H7 (cell line): Measurements from ENCODE around the gene ASIC1. TPM values are rescaled to one million over a fixed set of nuclear protein-coding genes. Genes with fewer than 3 reads are reported as not detected.
A peak's percentile ranks its signal among the peaks of the same experiment; 100 is the strongest.

Experiments used
- DNase-seq: peaks from one replicate; pipeline ENCODE4 v3.0.0; 2012
- H3K27me3 ChIP-seq: 2 replicates; pipeline ENCODE4 v1.6.0; 2011; ENCODE audit warnings: mild to moderate bottlenecking, low read length; ENCODE audit not compliant: control insufficient read depth, insufficient read depth
- H3K36me3 ChIP-seq: replicated peaks from 2 replicates; pipeline ENCODE4 v1.5.1; 2011; ENCODE audit warnings: low read length; ENCODE audit not compliant: control insufficient read depth, insufficient read depth
- H3K4me3 ChIP-seq: 2 replicates; pipeline ENCODE4 v1.5.1; 2011; ENCODE audit warnings: low read depth, mild to moderate bottlenecking, control low read depth, low read length, moderate library complexity; ENCODE audit not compliant: insufficient read depth
- total RNA-seq: library from RNA; depleted of rRNA; stranded (reverse); fragments of >200 nt; shearing (Covaris generic); gene quantifications from 2 replicates; pipeline ENCODE4 v1.2.3, GENCODE V29; 2014; rRNA removed

ASIC1 gene
- 0.81 and 1.2 TPM in 2 replicates for total RNA-seq

- H3K36me3 ChIP-seq, result no peaks in the 10 kb centered on the region
- H3K27me3 ChIP-seq, result peaks cover 76% of the 10 kb centered on the region
- peak within 1 kb of the TSS; percentile 70 for H3K4me3 ChIP-seq
- DNase-seq, result peak; percentile 95
These were observed at the start of gene ASIC1 for GRCh38 chr12:50057000-50057841. Gene ASIC1 (plus strand): TSS chr12:50057596. CDS start chr12:50058767, 1,171 bp downstream.

- Histone ChIP-seq H3K36me3 (no peaks in the 10 kb centered on the region; the same call in none of the 2 replicates), H3K4me3 (no peak overlapping the region), H3K27me3 (no peaks in the 10 kb centered on the region)
- DNase-seq, result no peak
These were observed 43.8 kb upstream of the ASIC1 start for GRCh38 chr12:50013361-50014147.

GRCh38 chr12:50014342-50014741, 43.1 kb upstream of the ASIC1 start:
- H3K4me3 ChIP-seq, result no peak overlapping the region
- H3K36me3 ChIP-seq, result no peaks in the 10 kb centered on the region; the same call in none of the 2 replicates
- no peak for DNase-seq
- no peaks in the 10 kb centered on the region for H3K27me3 ChIP-seq

- DNase-seq, result no peak
- Histone ChIP-seq H3K4me3 (no peak overlapping the region), H3K36me3 (no peaks in the 10 kb centered on the region; the same call in 1 of the 2 replicates), H3K27me3 (no peaks in the 10 kb centered on the region)
These were observed 40.6 kb upstream of the ASIC1 start for GRCh38 chr12:50016501-50017475.

DNA sequence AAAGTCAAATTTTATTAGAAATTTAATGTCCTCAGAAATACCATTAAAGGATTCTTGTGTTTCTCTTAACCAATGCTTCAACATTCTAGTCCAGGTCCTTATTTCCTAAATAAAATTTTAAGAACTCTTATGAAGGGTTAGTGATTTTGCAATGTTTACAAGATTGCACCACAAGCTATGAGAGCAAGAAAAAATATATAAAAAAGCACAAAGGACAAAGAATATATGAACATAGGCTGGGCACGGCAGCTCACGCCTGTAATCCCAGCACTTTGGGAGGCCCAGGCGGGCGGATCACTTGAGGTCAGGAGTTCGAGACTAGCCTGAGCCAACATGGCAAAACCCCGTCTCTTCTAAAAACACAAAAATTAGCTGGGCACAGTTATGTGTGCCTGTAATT, 39.8 kb upstream of the ASIC1 start:
- DNase-seq, result no peak
- Histone ChIP-seq H3K27me3 (no peaks in the 10 kb centered on the region), H3K36me3 (no peaks in the 10 kb centered on the region; the same call in 1 of the 2 replicates), H3K4me3 (no peak overlapping the region)

DNA sequence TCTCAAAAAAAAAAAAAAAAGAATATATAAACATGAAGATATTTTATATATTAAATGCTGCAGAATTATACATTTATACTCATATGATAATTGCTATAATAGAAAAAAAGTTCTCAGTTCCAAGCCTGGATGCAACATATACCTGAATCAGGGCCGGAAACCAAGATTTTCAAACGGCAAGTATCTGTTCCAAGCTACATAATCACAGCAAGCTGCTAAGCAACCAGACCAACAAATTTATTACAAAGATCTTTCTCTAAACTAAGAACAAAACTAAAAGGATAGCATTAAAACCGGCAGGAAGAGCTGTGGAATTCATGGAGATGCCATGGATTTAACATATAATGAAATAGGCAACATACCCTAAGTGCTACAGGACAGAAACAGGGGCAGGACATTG, 39.2 kb upstream of the ASIC1 start:
- H3K4me3 ChIP-seq, result no peak overlapping the region
- H3K27me3 ChIP-seq, result no peaks in the 10 kb centered on the region
- DNase-seq, result peak; percentile 34
- H3K36me3 ChIP-seq, result no peaks in the 10 kb centered on the region; the same call in 1 of the 2 replicates

DNA sequence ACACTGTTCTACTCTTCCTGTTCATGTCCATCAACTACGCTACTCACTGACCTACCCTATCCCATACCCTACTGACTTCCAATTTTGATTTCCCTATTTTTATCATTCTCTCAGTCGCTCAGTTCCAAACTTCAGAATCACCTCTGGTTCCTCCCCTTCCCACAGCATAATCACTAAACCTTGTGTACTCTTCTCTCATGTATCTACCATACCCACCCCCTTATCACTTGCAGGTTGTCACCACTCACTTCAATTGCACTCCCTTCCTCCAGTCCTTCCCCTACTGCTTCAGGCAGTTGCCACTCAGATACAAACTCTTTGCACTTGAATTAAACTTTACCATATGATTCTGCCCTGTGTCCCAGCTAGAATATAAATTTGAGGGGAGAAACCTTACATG, 38.4 kb upstream of the ASIC1 start:
- no peak for DNase-seq
- H3K36me3 ChIP-seq, result no peaks in the 10 kb centered on the region; the same call in 1 of the 2 replicates

DNA sequence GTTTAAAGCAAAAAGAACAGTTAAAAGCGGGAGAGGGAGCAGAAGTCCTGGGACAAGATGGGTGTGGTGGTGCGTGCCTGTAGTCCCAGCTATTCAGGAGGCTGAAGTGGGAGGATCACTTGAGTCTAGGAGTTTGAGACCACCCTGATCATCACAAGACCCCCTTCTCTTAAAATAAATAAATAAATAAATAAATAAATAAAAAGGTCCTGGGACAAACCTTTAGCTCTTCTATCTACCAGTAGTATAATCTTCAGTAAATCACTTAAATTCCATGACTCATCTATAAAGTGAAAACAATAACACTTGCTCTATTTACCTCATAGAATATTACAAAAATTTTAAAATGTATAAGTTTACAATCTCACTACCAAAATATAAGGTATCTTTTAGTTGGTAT, 37.9 kb upstream of the ASIC1 start:
- no peak overlapping the region for H3K4me3 ChIP-seq
- H3K27me3 ChIP-seq, result no peaks in the 10 kb centered on the region
- DNase-seq, result no peak
- H3K36me3 ChIP-seq, result no peaks in the 10 kb centered on the region; the same call in 1 of the 2 replicates

More for the DNA sequence above, 38.4 kb upstream of the ASIC1 start:
- Histone ChIP-seq H3K27me3 (no peaks in the 10 kb centered on the region), H3K4me3 (no peak overlapping the region)

DNA sequence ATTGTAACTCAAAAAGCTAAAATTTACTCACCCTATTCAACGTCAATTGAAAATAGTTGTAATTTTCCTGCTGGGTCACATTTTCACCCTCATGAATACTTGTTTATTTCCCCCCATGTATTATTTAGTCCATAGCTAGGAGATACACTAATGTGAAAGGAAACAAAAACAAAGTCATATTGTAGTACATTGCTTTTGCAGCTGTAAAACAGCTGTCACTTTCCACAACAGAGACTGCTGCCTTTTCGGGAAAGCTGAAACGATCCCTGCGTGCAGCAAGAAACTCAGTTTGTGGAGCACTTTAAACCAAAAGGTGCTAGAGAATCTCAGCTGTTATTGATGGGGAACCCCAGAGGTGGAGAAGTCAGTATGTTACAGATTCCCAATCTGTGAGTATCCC, 36.4 kb upstream of the ASIC1 start:
- DNase-seq, result no peak
- Histone ChIP-seq H3K36me3 (no peaks in the 10 kb centered on the region), H3K27me3 (no peaks in the 10 kb centered on the region), H3K4me3 (no peak overlapping the region)

GRCh38 chr12:50022903-50023302, 34.5 kb upstream of the ASIC1 start:
- DNase-seq, result no peak
- no peaks in the 10 kb centered on the region for H3K27me3 ChIP-seq
- no peak overlapping the region for H3K4me3 ChIP-seq
- no peaks in the 10 kb centered on the region for H3K36me3 ChIP-seq

DNA sequence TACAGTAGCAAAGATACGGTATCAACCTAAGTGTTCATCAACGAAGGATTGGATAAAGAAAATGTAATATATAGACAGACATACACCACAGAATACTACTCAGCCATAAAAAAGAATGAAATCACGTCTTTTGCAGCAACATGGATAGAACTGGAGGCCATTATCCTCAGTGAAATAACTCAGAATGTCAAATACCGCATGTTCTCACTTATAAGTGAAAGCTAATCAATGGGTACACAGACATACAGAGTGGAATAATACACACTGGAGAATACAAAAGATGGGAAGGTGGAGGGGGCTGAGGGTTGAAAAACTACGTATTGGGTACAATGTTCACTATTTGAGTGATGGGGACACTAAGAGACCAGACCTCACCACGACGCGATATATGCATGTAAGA, 33.2 kb upstream of the ASIC1 start:
- H3K27me3 ChIP-seq, result no peaks in the 10 kb centered on the region
- DNase-seq, result no peak
- H3K36me3 ChIP-seq, result no peaks in the 10 kb centered on the region
- peak overlapping the region; percentile 85 for H3K4me3 ChIP-seq

GRCh38 chr12:50024805-50025186, 32.6 kb upstream of the ASIC1 start:
- DNase-seq, result no peak
- H3K4me3 ChIP-seq, result peak overlapping the region; percentile 85
- H3K27me3 ChIP-seq, result no peaks in the 10 kb centered on the region
- no peaks in the 10 kb centered on the region for H3K36me3 ChIP-seq

GRCh38 chr12:50025187-50026059, 32.0 kb upstream of the ASIC1 start, which contains the start of gene RACGAP1:
Gene RACGAP1 (minus strand): TSS chr12:50025494. CDS start chr12:50016715, 8,779 bp downstream.
- H3K27me3 ChIP-seq, result no peaks in the 10 kb centered on the region
- DNase-seq, result peak; percentile 96
- peak within 1 kb of the TSS; percentile 85 for H3K4me3 ChIP-seq
- H3K36me3 ChIP-seq, result no peaks in the 10 kb centered on the region
